GM18507 (cell line): ENCODE measurements around the gene DNAJC1.
"Not testable (repeated sequence)": the region's sequence is repeated elsewhere in the genome, so short reads cannot be mapped to it uniquely, and the experiment has no call there.

Source experiments
- DNase-seq: peaks from one replicate; pipeline ENCODE4 v3.0.0; 2011; ENCODE audit warnings: low read depth; ENCODE audit not compliant: insufficient read length; ENCODE audit errors: extremely low spot score
- FAIRE-seq: peaks from 2 replicates; lab custom pipeline; 2011; peaks lifted over from hg19 to GRCh38; lab: Jason Lieb, UNC

DNAJC1 gene

DNA sequence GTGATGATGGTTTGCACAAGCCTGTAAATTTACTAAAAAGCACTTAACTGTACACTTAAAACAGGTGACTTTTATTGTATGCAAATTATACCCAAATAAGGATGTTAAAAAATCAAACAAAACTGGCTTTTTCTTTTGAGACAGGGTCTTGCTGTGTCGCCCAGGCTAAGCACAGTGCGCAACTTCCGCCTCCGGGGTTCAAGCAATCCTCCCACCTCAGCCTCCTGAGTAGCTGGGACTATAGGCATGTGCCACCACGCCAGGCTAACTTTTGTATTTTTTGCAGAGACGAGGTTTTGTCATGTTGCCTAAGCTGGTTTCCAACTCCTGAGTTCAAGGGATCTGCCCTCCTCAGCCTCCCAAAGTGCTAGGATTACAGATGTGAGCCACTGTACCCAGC lies 77.7 kb downstream of the DNAJC1 start:
- DNase-seq (no peak), FAIRE-seq (no peak)

DNA sequence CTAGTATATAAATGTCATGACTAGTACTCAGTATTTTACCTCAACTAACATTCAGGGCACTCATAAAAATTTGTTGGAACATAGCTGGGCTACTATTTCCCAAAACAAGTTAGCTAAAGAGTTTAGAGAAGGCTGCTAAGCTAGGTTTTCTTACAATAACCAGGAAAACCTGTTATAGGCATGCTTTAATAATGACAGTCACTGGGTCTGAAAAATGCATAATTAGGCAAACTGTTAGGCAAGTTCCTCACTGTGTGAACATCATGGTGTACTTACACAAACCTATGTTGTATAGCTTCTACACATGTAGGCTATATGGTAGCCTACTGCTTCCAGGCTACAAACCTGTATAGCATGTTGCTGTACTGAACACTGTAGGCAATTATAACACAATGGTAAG lies 79.0 kb downstream of the DNAJC1 start:
- DNase-seq, result no peak
- FAIRE-seq, result no peak

DNA sequence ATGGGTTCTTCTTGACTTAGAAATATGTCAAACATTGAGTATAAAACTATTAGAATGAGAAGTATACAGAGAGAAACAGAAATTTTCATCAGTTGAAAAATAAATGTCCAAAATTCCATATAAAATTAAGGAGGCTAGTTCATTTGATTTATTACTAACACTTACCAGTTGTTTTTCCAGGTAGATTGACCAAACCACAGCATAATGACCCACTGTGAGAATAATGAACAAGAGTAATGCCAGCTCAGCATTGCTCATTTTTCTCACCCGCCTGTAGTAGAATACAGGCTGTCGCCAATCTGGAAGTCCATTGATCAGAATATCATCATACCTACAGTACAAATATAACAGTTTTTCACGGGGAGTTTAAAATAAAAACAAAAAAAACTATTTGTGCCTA lies 82.9 kb downstream of the DNAJC1 start:
- DNase-seq (no peak), FAIRE-seq (no peak)

DNA sequence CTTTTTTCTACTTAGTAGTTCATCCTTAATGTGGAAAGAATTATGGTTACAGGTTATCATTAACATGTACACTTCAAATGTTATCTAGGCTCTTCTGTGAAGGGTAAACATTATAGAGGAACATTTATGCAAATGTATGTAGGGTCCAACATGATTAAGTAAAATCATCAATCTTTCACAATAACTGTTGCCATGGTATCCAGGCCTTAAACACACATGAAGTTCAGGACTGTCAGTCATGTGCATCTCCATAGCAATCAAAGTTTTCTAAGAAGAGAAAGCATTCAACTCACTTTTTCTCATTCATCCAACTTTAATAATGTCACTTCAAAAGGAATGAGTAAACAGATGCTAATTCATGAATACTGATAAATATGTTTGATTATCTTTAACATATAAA lies 83.6 kb downstream of the DNAJC1 start:
- DNase-seq (no peak), FAIRE-seq (no peak)

DNA sequence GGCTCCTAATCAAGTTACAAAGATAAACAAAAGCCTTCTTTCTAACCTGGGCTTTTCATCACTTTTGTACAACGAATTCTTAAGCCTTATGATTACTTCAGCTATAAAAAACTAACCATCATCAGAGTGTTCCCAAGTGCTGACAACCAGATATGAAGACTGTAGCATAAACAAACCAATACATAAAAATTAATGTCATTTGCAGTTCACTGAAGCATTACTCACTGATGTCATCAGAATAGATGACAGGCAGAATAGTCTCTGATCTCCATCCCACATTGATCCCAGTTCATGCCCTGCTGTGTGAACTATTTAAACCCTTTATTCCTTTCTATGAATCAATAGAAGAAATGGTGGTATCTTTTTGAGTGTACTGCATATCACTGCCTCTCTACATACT lies 84.4 kb downstream of the DNAJC1 start:
- DNase-seq (no peak), FAIRE-seq (no peak)

DNA sequence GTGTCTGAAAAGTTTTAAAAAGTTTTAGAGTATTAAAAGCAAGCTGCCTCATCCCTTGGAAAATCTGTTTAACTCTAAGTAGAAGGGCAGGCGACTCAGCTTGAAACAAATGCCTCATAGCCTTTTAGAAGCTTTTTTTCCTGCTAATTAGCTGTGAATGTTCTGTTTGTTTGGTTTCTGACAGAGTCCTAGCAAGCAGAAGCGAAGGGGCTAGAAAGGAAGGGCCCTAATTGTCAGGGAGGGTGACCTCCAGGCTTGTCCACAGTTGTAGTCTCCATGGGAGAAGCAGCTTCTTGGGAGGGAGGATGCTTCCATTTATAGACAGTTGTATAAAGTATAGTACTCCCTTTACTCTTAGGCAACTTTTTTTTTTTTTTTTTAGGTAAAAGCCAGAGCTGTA lies 90.9 kb downstream of the DNAJC1 start:
- DNase-seq, result no peak
- FAIRE-seq, result no peak

DNA sequence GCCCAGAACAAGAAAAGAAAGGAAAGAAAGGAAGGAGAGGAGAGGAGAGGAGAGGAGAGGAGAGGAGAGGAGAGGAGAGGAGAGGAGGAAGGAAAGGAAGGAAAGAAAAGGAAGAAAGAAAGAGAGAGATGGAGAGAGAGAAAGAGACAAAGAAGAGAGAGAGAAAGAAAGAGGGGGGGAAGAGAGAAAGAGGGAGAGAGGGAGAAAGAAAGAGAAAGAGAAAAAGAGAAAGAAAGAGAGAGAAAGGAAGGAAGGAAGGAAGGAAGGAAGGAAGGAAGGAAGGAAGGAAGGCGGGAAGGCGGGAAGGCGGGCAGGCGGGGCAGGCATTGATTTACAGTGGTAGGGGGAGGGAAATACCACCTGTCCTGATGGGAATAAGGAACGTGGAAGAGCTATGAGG lies 92.7 kb downstream of the DNAJC1 start:
- FAIRE-seq (no peak), DNase-seq (no peak)

DNA sequence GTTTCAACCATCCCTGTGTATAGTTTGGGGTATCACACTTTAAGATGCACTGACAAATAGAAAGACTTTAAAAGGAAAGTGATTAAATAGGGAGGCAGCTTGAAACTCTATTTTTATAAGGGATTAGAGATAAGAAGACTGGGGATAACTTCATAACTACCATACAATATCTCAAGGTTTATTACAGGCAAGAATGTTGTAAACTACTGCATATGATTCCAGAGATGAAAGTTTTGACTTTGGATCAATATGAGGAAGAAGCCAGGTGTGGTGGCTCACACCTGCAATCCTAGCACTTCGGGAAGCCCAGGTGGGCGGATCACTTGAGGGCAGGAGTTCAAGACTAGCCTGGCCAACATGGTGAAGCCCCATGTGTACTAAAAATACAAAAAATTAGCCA lies 96.1 kb downstream of the DNAJC1 start:
- DNase-seq (no peak), FAIRE-seq (peak; percentile 9)

DNA sequence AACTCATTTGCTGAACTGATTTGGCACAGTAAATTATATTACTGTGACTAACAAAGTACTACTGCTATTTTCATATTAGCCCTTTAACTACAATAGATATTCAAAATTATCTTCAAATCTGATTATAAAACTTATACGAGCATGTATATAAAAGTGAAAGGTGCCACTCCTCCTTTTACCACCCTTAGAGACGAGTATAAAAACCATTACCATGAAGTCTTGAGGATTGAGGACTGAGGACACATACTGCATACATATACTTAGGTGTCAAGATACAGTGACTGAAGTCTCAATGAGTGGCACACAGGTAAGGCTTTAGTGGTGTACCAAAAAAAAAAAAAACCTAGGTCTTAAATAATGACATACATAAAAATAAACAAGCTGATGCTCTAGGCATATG lies 98.6 kb downstream of the DNAJC1 start:
- no peak for FAIRE-seq

DNA sequence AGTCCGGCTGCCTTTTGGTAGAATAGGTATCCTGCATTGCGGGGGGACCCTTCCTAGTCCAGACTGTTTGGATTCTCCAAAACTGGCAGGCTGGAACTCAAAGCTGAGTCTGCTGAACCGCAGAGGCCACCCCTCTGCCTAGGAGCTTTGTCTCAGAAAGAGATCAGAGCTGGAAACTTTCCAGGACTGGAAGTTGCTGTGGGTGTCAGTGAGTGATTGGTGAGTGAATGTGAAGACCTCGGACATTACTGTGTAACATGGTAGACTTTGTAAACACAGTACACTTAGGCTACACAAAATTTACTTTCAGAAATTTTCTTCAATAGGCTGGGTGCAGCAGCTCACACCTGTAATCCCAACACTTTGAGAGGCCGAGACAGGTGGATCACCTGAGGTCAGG lies 103.8 kb downstream of the DNAJC1 start:
- FAIRE-seq, result no peak
- no peak for DNase-seq

More for the DNA sequence above, 98.6 kb downstream of the DNAJC1 start:
- DNase-seq, result no peak

DNA sequence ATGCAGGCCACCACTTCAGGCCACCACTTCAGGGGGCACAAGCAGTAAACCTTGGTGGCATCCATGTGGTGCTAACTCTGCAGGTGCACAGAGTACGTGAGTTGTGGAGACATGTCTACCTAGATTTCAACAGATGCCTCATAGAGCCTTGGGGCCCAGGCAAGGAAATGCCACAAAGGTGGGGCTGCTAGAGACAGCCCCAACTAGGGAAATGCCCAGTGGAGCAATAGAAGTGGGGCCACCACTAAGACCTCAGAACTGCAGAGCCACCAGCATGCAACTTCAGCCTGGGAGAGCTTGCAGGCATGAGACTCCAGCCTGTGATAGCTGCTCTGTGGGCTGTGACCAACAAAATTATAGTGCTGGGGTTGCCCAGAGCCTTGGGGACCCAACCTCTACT lies 107.6 kb downstream of the DNAJC1 start:
- no peak for FAIRE-seq
- DNase-seq, result no peak

DNA sequence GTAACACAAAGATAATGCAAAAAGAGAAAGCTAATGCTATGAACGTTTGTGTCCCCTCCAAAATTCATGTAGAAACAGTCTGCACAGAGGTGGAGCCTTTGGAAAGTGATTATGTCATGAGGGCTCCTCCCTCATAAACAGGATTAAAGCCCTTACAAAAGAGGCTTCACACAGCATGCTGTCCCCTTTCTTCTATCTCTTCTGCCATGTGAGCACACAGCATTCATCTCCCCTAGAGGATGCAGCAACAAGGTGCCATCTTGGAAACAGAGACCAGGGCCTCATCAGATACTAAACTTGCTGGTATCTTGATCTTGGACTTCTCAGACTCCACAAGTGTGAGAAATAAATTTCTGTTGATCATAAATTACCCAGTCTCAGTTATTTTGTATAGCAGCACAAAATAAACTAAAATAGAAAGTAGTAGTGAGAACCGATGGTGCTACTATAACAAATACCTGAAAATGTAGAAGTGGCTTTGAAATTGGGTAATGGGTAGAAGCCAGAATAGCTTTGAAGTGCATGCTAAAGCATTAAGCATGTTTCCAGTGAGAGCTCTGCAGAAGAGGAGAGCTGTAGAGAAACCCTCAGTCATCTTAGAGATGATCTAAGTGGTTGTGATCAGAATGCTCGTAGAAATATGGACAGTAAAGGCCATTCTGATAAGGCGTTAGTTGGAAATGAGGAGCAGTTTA lies 108.7 kb downstream of the DNAJC1 start:
- FAIRE-seq (no peak), DNase-seq (no peak)

DNA sequence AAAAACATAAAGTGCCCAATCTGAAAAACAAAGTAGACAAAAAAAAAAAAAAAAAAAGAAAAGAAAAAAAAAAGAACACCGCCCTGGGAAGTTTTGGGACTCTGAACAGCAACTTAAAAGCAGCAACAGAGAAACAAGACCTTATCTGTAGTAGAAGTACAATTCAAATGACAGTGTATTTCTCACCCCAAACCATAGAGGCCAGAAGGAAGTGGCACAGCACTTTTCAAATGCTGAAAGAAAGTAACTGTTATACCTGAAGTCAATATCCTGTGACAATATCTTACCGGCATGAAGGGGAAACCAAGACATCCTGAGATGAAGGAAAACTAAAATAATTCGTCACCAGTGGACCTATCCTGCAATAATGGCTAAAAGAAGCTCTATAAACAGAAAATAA lies 112.1 kb downstream of the DNAJC1 start:
- FAIRE-seq (no peak), DNase-seq (no peak)

DNA sequence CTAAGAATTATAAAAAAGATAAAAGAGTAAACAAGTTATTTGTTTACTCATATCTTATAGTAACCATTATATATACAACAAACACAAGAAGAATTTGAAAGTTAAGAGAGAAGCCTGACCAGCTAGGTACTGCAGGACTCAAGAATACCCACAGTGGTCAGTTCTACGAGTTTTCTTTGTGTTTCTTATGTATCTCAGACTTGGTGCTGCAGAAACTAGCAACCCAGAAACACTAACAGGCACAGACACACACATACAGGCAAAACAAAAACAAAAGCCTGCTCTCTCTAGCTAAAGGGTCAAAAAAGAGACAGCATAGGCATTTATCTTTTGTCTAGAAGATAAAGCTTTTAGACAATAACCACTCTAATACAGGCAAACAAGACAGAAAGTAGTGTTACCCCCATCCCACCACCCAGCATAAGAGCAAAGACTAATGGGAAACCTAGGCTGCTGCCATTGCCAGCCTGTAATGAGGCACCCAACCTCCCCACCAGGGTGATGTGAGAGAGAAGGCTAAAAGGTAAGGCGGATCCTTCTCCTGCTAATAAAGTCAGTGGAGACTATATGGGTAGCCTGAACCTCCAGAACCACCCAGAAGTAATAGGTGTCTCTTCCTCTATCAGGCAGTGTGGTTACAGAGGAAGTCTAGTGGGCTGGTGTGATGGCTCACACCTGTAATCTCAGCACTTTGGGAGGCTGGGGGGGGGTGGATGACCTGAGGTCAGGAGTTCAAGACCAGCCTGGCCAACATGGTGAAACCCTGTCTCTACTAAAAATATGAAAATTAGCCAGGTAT lies 113.9 kb downstream of the DNAJC1 start:
- FAIRE-seq (peak; percentile 71), DNase-seq (no peak)

DNA sequence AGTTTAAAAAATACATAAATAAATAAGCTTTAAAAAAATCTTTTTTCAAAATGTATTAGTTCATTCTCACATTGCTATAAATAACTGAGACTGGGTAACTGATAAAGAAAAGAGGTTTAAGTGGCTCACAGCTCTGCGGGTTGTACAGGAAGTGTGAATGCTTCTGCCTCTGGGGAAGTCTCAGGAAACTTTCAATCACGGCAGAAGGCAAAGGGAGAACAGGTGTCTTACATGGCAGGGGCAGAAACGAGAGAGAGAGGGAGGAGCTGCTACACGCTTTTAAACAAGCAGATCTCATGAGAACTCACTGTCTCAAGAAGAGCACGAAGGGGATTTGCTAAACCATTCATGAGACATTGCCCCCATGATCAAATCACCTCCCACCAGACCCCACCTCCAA lies 114.6 kb downstream of the DNAJC1 start:
- peak; percentile 100 for FAIRE-seq
- DNase-seq, result no peak

DNA sequence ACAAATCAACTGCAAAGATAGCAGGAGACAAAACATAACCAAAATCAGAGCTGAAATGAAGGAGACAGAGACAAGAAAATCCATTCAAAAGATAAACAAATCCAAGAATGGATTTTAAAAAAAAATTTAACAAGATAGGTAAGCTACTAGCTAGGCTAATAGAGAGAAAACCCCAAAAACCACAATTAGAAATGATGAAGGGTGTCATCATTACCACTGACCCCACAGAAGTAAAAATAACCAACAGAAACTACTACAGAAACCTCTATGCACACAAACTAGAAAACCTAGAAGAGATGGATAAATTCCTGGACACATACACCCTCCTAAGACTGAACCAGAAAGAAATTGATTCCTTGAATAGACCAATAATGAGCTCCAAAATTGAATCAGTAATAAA lies 117.6 kb downstream of the DNAJC1 start:
- no peak for FAIRE-seq

DNA sequence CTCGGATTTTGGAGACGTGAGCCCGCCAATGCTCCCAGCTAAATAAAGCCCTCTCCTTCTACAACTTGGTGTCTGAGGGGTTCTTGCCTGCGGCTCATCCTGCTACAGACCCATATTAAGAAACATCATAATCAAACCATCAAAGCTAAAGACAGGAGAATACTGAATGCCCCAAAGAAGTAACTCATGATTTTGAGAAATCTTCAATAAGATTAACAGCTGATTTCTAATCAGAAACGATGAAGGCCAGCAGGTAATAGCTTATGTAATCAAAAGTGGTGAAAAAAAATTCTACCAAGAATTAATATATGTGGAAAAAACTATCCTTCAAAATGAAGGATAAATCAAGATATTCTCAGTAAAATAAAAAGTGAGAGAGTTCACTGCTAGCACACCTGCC lies 130.3 kb downstream of the DNAJC1 start:
- FAIRE-seq (no peak), DNase-seq (no peak)

More for the DNA sequence above, 117.6 kb downstream of the DNAJC1 start:
- DNase-seq, result no peak

DNA sequence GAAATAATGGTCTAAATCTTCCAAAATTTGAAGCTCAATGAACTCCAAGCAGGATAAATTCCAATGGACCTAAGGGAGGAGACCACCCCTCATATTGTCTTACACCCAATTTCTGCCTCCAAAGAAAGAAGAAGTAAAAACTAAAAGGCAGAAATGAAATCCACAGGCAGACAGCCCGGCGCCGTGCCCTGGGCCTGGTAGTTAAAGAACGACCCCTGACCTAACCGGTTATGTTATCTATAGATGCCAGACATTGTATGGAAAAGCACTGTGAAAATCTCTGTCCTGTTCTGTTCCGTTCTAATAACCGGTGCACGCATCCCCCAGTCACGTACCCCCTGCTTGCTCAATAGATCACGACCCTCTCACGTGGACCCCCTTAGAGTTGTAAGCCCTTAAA lies 130.8 kb downstream of the DNAJC1 start:
- DNase-seq, FAIRE-seq: not testable (repeated sequence)

DNA sequence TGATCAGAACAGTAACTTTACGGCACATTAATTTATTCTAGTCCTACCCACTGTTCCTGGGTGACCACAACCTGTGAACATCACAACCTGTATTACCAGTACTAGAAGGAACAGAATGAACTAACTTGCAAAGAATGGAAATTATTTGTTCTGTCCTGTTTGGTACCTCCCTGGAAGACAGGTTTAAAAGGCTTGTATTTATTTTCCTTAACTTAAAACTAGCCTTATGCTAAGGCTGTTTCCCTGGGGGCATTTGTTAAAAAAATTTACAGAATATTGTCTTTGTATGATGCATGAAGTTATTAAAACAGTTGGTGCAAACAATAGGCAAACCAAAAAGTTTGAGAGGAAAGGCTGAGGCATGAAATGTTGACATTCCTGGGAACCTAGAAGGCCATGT lies 132.7 kb downstream of the DNAJC1 start:
- no peak for FAIRE-seq
- no peak for DNase-seq

DNA sequence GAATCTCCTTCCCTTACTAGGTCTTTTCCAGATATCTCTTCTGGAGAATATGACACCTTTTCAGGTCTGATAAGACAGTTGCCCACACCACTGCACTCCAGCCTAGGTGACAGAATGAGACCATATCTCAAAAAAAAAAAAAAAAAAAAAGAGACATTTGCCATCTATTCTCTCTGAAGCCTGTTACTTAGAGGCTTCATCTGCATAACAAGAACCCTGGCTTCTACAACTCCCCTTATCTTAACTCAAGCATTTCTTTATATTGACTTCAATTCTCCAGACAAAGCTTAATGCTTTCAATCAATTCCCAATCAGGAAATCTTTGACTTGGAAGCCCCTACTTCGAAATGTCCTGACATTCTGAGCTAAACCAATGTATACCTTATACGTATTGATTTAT lies 134.4 kb downstream of the DNAJC1 start:
- FAIRE-seq, DNase-seq: not testable (repeated sequence)

DNA sequence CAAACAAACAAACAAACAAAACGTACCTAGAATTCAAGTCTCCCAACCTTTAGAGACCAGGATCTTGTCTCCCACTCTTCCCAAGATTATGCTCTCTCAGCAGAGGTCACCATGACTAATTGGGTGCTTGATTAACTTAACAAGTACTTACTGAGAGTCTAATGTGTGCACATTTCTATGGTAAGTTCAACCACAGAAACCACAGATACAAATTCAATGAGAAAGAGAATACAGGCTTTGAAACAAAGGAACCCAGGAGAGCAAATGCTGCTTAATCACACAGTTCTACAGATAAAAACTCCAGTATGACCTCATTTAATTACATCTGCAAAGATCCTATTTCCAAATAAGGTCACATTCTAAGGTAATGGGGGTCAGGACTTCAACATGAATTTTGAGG lies 142.8 kb downstream of the DNAJC1 start:
- DNase-seq, result no peak
- FAIRE-seq, result no peak
